Thoracic aorta (tissue), 2 donors: Measurements from ENCODE around the gene BCL11B. TPM values are rescaled to one million over a fixed set of nuclear protein-coding genes. Genes with fewer than 3 reads are reported as not detected.

Experiments
- ATAC-seq: fragments of 150-250 bp; one replicate; pipeline ENCODE4 v1.8.0; 2017; ENCODE audit warnings: low read depth; ENCODE audit not compliant: insufficient number of reproducible peaks, low FRiP score
- DNase-seq: peaks from one replicate; pipeline ENCODE4 v3.0.0-alpha.2; 2020; ENCODE audit warnings: low spot score
- H3K27ac ChIP-seq, 2 donors: fragments of 200-600 bp; sonication (generic); 1 replicate in 1 of 2; 2 replicates in 1 of 2; pipeline ENCODE4 v1.5.1; 2016; ENCODE audit warnings: mild to moderate bottlenecking in 2 of 2, moderate library complexity in 2 of 2
- H3K27me3 ChIP-seq: fragments of 200-600 bp; sonication (generic); replicated peaks from 2 replicates; pipeline ENCODE4 v1.6.0; 2016; ENCODE audit warnings: mild to moderate bottlenecking; ENCODE audit not compliant: insufficient read depth
- H3K36me3 ChIP-seq: fragments of 200-600 bp; sonication (generic); one replicate; pipeline ENCODE4 v1.5.1; 2016
- H3K4me1 ChIP-seq, 2 donors: fragments of 200-600 bp; sonication (generic); 1 replicate in 1 of 2; 2 replicates in 1 of 2; pipeline versions ENCODE4 v1.5.1 to v1.6.0; 2016; ENCODE audit warnings: low read depth in 2 of 2, mild to moderate bottlenecking in 1 of 2; ENCODE audit not compliant: control insufficient read depth in 1 of 2
- H3K4me3 ChIP-seq: fragments of 200-600 bp; sonication (generic); 2 replicates; pipeline ENCODE4 v1.5.1; 2016; ENCODE audit warnings: mild to moderate bottlenecking
- H3K9me3 ChIP-seq: fragments of 200-600 bp; sonication (generic); 2 replicates; pipeline ENCODE4 v1.5.1; 2016
- total RNA-seq, 2 donors: library from RNA; depleted of rRNA; stranded (reverse); fragments of >200 nt; gene quantifications; one replicate each; pipeline versions ENCODE4 v1.1.0 to v1.2.3, GENCODE V29; 2016
- TF ChIP-seq, protein P1 (sequence below): fragments of 200-600 bp; sonication (generic); IDR thresholded peaks from one replicate; pipeline ENCODE4 v1.5.1; 2019; ENCODE audit warnings: antibody characterized with exemption

Gene BCL11B
- total RNA-seq, 2 donors from 2014 or later: 0.92 to 6.2 TPM

DNA sequence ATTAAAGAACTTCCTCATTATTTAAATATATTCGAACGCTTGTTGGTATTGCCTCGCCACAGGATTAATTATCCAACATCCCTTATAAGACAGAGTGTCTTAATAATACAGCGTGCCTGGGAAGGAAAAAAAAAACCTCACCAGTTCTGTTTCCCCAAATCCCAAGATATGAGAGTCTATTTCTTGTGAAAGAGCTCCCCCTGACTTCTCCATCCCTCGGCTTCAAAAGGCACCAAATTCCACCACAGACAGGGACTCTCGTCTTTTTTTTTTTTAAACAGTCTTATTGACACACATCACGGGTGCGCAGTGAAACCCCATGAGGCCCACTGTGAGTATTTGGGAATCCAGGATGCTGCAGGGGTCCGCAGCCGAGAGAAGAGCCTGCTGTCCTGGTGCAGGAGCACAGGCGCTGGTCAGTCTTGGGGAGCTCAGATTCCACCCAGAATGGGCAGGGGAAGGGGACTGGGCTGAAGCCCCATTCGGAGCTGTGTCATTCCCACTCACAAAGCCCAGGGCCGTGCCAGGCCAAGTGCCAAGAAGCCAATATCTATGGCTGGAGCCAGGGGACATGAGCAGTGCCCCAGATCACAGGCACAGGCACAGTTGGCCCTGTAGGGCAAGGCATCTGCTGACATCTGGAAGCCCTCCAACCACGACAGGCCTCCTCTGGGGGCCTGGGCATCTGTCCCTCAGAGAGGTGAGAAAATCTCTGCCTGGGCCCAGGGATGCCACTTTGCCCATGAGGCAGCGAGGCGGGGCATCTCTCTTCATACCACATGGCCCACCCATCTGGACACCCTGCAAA, 71.9 kb downstream of the BCL11B start:
- Histone ChIP-seq H3K36me3 (no peaks in the 10 kb centered on the region), H3K27me3 (no peaks in the 10 kb centered on the region), H3K4me1 (no peaks in the 10 kb centered on the region), H3K9me3 (no peaks in the 10 kb centered on the region), H3K4me3 (no peak overlapping the region), H3K27ac (no peak overlapping the region)
- no peak for DNase-seq
- TF ChIP-seq, protein P1, sequence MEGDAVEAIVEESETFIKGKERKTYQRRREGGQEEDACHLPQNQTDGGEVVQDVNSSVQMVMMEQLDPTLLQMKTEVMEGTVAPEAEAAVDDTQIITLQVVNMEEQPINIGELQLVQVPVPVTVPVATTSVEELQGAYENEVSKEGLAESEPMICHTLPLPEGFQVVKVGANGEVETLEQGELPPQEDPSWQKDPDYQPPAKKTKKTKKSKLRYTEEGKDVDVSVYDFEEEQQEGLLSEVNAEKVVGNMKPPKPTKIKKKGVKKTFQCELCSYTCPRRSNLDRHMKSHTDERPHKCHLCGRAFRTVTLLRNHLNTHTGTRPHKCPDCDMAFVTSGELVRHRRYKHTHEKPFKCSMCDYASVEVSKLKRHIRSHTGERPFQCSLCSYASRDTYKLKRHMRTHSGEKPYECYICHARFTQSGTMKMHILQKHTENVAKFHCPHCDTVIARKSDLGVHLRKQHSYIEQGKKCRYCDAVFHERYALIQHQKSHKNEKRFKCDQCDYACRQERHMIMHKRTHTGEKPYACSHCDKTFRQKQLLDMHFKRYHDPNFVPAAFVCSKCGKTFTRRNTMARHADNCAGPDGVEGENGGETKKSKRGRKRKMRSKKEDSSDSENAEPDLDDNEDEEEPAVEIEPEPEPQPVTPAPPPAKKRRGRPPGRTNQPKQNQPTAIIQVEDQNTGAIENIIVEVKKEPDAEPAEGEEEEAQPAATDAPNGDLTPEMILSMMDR: no peak
- no peak for ATAC-seq

- Histone ChIP-seq H3K4me3 (no peak overlapping the region), H3K9me3 (no peaks in the 10 kb centered on the region), H3K36me3 (no peaks in the 10 kb centered on the region), H3K4me1 (no peaks in the 10 kb centered on the region), H3K27ac (no peak overlapping the region), H3K27me3 (no peaks in the 10 kb centered on the region)
- no peak for DNase-seq
- TF ChIP-seq, protein P1: no peak
- no peak for ATAC-seq
Measured at GRCh38 chr14:99198746-99199502, 73.1 kb downstream of the BCL11B start.

- Histone ChIP-seq H3K4me3 (no peak overlapping the region), H3K36me3 (no peaks in the 10 kb centered on the region), H3K4me1 (peaks cover 3 to 9% of the 10 kb centered on the region in 2 donors), H3K27ac (no peak overlapping the region), H3K9me3 (no peaks in the 10 kb centered on the region), H3K27me3 (no peaks in the 10 kb centered on the region)
- no peak for ATAC-seq
- no peak for DNase-seq
- TF ChIP-seq, protein P1: no peak
Measured at GRCh38 chr14:99196310-99196650, 75.7 kb downstream of the BCL11B start.

DNA sequence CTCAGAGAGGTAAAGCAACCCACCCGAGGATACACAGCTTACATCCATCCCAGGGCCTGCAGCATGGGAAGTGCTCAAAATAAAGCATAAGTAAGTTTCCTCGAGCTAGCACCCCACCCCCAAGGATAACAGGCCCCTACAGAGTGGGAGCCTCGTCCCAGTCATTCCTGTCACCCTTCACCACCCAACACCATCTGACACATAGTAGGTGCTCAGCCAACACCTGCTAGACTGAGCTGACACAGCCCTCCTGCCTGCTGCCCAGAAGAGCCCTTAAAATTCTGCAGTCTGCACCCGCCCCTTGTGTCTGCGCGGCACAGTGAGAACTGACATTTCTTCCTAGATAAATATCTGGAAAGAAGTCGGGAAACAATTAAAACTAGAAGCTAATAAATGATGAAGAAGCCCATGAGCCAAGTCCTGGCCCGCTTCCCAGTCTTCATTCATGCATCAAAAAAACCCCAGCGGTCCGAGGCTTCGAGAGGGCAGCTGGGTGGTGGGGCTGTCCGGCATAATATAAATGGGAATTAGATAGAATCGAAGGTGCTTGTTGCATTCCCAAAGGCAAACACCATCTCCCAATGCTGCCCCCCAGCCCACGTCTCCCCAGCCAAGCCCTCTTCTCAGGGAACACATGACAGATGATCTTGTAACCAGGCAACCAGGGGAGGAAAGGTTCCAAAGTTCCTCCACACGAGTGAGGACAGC, 76.2 kb downstream of the BCL11B start:
- no peak for DNase-seq
- no peak overlapping the region for H3K4me3 ChIP-seq
- TF ChIP-seq, protein P1: no peak
- H3K9me3 ChIP-seq: no peaks in the 10 kb centered on the region
- no peaks in the 10 kb centered on the region for H3K36me3 ChIP-seq
- H3K27me3 ChIP-seq: no peaks in the 10 kb centered on the region
- H3K4me1 ChIP-seq: peaks cover 7 to 14% of the 10 kb centered on the region in 2 donors
- ATAC-seq: no peak
- H3K27ac ChIP-seq: no peak overlapping the region

GRCh38 chr14:99194736-99195135, 77.3 kb downstream of the BCL11B start:
- ATAC-seq (no peak), DNase-seq (no peak)
- Histone ChIP-seq H3K4me1 (peaks cover 7 to 17% of the 10 kb centered on the region in 2 donors), H3K36me3 (no peaks in the 10 kb centered on the region), H3K27me3 (no peaks in the 10 kb centered on the region), H3K9me3 (no peaks in the 10 kb centered on the region), H3K4me3 (no peak overlapping the region), H3K27ac (no peak overlapping the region)
- TF ChIP-seq, protein P1: no peak
